HepG2 (cell line): ENCODE results near the gene GADD45GIP1. TPM values are rescaled to one million over a fixed set of nuclear protein-coding genes. Genes with fewer than 3 reads are reported as not detected.

Source experiments
- ARID2 ChIP-seq: sonication (generic); formaldehyde crosslinking; IDR thresholded peaks from 2 replicates; pipeline ENCODE4 v1.8.1; 2022; ENCODE audit warnings: mild to moderate bottlenecking, missing genetic modification reagents, borderline replicate concordance
- FOXC1 ChIP-seq: sonication (generic); formaldehyde crosslinking; IDR thresholded peaks from 2 replicates; pipeline ENCODE4 v1.8.0; 2022; ENCODE audit warnings: mild to moderate bottlenecking, missing genetic modification reagents, borderline replicate concordance
- GABPB1 ChIP-seq: IDR thresholded peaks from 2 replicates; pipeline ENCODE4 v1.6.1; 2016; ENCODE audit warnings: mild to moderate bottlenecking, missing genetic modification reagents, moderate library complexity, missing compliant biosample characterization
- GATAD1 ChIP-seq: IDR thresholded peaks from 2 replicates; pipeline ENCODE4 v1.6.1; 2016; ENCODE audit warnings: missing genetic modification reagents, missing compliant biosample characterization
- JUND ChIP-seq: sonication (generic); formaldehyde crosslinking; IDR thresholded peaks from 2 replicates; pipeline ENCODE4 v1.8.0; 2022; ENCODE audit warnings: mild to moderate bottlenecking, missing genetic modification reagents
- MIER3 ChIP-seq: IDR thresholded peaks from 2 replicates; pipeline ENCODE4 v1.6.1; 2016; ENCODE audit warnings: missing compliant biosample characterization, borderline replicate concordance
- NFIC ChIP-seq: IDR thresholded peaks from 2 replicates; pipeline ENCODE4 v1.6.1; 2012; ENCODE audit warnings: mild to moderate bottlenecking, low read length, inconsistent platforms
- REL ChIP-seq: sonication (generic); formaldehyde crosslinking; conservative IDR thresholded peaks from 2 replicates; pipeline ENCODE4 v1.8.0; 2022; ENCODE audit warnings: mild to moderate bottlenecking, missing genetic modification reagents, moderate library complexity
- SOX5 ChIP-seq: IDR thresholded peaks from 2 replicates; pipeline ENCODE4 v1.6.1; 2016; ENCODE audit warnings: borderline replicate concordance
- SPEN ChIP-seq: sonication (generic); formaldehyde crosslinking; IDR thresholded peaks from 2 replicates; pipeline ENCODE4 v1.5.1; 2020; ENCODE audit warnings: low read depth, mild to moderate bottlenecking, missing genetic modification reagents
- ZFYVE20 ChIP-seq: sonication (generic); formaldehyde crosslinking; IDR thresholded peaks from 2 replicates; pipeline ENCODE4 v1.8.0; 2023; ENCODE audit warnings: low read depth, mild to moderate bottlenecking, moderate library complexity, missing genetic modification reagents, borderline replicate concordance
- ZNF251 ChIP-seq: sonication (generic); formaldehyde crosslinking; IDR thresholded peaks from 2 replicates; pipeline ENCODE4 v1.9.0; 2021; ENCODE audit warnings: mild to moderate bottlenecking, missing genetic modification reagents
- ZNF446 ChIP-seq: sonication (generic); formaldehyde crosslinking; IDR thresholded peaks from 2 replicates; pipeline ENCODE4 v1.5.0; 2020; ENCODE audit warnings: mild to moderate bottlenecking, missing genetic modification reagents
- ZNF570 ChIP-seq: sonication (generic); formaldehyde crosslinking; IDR thresholded peaks from 2 replicates; pipeline ENCODE4 v1.4.0; 2020; ENCODE audit warnings: mild to moderate bottlenecking, missing genetic modification reagents, borderline replicate concordance
- polyA plus RNA-seq, 8 experiments: library from polyadenylated mRNA; depleted of rRNA in 3 of 8; stranded (reverse) in 7 of 8; unstranded in 1 of 8; fragments of >200 nt; fragmentation: Illumina TruSeq in 4 of 8; extraction: Trizol in 4 of 8; gene quantifications; 2 replicates each; pipeline versions ENCODE4 v1.2.1 to v1.2.3, GENCODE V29; 2011 to 2016; ENCODE audit warnings: low read depth in 4 of 8, missing spikeins in 1 of 8, mixed read lengths in 1 of 8; ENCODE audit not compliant: insufficient read depth in 1 of 8
- total RNA-seq, 5 experiments: library from RNA; depleted of rRNA; stranded (reverse); fragments of >200 nt; fragmentation: Illumina TruSeq; extraction: Trizol; gene quantifications; 2 replicates each; pipeline ENCODE4 v1.2.3, GENCODE V29; 2016; ENCODE audit warnings: low read depth in 1 of 5
- TF ChIP-seq, protein P1 (sequence below): sonication (generic); formaldehyde crosslinking; IDR thresholded peaks from 2 replicates; pipeline ENCODE4 v1.4.0; 2020; ENCODE audit warnings: missing genetic modification reagents
- TF ChIP-seq, protein P2 (sequence below): sonication (generic); formaldehyde crosslinking; IDR thresholded peaks from 2 replicates; pipeline ENCODE4 v1.4.0; 2020; ENCODE audit warnings: missing genetic modification reagents
- TF ChIP-seq, protein P3 (sequence below): sonication (generic); formaldehyde crosslinking; IDR thresholded peaks from 2 replicates; pipeline ENCODE4 v1.5.0; 2020; ENCODE audit warnings: mild to moderate bottlenecking, missing genetic modification reagents
- TF ChIP-seq, protein P4 (sequence below): sonication (generic); formaldehyde crosslinking; IDR thresholded peaks from 2 replicates; pipeline ENCODE4 v1.5.0; 2020; ENCODE audit warnings: mild to moderate bottlenecking, missing genetic modification reagents, moderate library complexity

GADD45GIP1 gene
- total and polyA plus RNA-seq, 2 of the 13 experiments (the other 11 are each of a cell fraction or from before 2014, with no cell fraction given), result 24.6 to 30.7 TPM

DNA sequence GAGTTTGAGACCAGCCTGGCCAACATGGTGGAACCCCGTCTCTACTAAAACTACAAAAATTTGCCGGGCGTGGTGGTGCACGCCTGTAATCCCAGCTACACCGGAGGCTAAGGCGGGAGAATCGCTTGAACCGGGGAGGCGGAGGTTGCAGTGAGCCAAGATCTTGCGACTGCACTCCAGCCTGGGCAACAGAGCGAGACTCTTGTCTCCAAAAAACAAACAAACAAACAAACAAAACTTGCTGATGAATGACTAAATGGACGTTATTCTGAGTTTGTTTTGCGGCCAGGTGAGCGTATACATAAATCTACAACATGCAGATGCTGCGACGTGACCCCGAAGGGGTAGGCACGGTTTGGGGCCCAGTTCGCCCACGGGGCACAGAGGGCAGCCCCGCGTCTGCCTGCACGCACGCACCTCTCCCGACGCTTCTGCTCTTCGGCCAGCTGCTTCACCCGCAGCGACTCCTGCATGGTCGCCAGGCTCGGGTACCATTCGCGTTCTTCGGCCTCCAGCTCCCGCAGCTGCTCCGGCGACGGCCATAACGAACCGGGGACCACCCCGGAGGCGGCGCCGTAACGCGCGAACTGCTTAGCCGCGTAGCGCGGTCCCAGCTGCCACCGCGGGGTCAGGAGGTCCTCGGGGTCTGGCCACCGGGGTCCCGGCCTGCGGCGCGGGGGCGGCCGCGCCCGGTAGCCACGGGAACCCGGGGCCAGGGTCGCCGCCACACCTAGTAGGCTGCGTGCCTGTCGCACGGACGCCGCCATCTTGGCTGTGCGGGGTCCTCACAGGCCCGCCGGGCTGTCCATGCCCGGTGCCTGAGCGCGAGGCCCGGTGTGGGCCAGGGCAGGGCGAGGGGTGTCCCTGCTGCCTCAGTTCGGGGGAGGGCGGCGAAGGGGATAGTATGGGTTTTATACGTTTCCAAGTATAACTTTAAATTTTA, at the start of gene GADD45GIP1 (continued):
- TF ChIP-seq, protein P1, sequence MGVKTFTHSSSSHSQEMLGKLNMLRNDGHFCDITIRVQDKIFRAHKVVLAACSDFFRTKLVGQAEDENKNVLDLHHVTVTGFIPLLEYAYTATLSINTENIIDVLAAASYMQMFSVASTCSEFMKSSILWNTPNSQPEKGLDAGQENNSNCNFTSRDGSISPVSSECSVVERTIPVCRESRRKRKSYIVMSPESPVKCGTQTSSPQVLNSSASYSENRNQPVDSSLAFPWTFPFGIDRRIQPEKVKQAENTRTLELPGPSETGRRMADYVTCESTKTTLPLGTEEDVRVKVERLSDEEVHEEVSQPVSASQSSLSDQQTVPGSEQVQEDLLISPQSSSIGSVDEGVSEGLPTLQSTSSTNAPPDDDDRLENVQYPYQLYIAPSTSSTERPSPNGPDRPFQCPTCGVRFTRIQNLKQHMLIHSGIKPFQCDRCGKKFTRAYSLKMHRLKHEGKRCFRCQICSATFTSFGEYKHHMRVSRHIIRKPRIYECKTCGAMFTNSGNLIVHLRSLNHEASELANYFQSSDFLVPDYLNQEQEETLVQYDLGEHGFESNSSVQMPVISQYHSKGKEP (CRISPR knock-in tag), result no peak
- peak; percentile 72; the same call in 1 of the 2 replicates for TF ChIP-seq ZNF446 (CRISPR knock-in tag)
- no peak for TF ChIP-seq ZFYVE20 (CRISPR knock-in tag)
- TF ChIP-seq MIER3, result no peak; the same call in 1 of the 2 replicates
- TF ChIP-seq SOX5 (CRISPR knock-in tag), result no peak
- TF ChIP-seq SPEN (CRISPR knock-in tag), result no peak
- peak; percentile 75; the same call in 1 of the 2 replicates for TF ChIP-seq GABPB1
- TF ChIP-seq ZNF251 (CRISPR knock-in tag), result no peak
- no peak for TF ChIP-seq ZNF570 (CRISPR knock-in tag)
- TF ChIP-seq NFIC, result no peak; the same call in 1 of the 2 replicates
- no peak for TF ChIP-seq JUND (CRISPR knock-in tag)
- no peak for TF ChIP-seq ARID2 (CRISPR knock-in tag)
- no peak for TF ChIP-seq REL (CRISPR knock-in tag)
- no peak for TF ChIP-seq FOXC1 (CRISPR knock-in tag)
- TF ChIP-seq, protein P2, sequence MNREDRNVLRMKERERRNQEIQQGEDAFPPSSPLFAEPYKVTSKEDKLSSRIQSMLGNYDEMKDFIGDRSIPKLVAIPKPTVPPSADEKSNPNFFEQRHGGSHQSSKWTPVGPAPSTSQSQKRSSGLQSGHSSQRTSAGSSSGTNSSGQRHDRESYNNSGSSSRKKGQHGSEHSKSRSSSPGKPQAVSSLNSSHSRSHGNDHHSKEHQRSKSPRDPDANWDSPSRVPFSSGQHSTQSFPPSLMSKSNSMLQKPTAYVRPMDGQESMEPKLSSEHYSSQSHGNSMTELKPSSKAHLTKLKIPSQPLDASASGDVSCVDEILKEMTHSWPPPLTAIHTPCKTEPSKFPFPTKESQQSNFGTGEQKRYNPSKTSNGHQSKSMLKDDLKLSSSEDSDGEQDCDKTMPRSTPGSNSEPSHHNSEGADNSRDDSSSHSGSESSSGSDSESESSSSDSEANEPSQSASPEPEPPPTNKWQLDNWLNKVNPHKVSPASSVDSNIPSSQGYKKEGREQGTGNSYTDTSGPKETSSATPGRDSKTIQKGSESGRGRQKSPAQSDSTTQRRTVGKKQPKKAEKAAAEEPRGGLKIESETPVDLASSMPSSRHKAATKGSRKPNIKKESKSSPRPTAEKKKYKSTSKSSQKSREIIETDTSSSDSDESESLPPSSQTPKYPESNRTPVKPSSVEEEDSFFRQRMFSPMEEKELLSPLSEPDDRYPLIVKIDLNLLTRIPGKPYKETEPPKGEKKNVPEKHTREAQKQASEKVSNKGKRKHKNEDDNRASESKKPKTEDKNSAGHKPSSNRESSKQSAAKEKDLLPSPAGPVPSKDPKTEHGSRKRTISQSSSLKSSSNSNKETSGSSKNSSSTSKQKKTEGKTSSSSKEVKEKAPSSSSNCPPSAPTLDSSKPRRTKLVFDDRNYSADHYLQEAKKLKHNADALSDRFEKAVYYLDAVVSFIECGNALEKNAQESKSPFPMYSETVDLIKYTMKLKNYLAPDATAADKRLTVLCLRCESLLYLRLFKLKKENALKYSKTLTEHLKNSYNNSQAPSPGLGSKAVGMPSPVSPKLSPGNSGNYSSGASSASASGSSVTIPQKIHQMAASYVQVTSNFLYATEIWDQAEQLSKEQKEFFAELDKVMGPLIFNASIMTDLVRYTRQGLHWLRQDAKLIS (CRISPR knock-in tag), result 0 out of 2 replicates have a peak, but pooled peaks have one; percentile 63
- TF ChIP-seq GATAD1 (CRISPR knock-in tag), result peak; percentile 88
- TF ChIP-seq, protein P3, sequence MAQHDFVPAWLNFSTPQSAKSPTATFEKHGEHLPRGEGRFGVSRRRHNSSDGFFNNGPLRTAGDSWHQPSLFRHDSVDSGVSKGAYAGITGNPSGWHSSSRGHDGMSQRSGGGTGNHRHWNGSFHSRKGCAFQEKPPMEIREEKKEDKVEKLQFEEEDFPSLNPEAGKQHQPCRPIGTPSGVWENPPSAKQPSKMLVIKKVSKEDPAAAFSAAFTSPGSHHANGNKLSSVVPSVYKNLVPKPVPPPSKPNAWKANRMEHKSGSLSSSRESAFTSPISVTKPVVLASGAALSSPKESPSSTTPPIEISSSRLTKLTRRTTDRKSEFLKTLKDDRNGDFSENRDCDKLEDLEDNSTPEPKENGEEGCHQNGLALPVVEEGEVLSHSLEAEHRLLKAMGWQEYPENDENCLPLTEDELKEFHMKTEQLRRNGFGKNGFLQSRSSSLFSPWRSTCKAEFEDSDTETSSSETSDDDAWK (CRISPR knock-in tag), result no peak
- TF ChIP-seq, protein P4, sequence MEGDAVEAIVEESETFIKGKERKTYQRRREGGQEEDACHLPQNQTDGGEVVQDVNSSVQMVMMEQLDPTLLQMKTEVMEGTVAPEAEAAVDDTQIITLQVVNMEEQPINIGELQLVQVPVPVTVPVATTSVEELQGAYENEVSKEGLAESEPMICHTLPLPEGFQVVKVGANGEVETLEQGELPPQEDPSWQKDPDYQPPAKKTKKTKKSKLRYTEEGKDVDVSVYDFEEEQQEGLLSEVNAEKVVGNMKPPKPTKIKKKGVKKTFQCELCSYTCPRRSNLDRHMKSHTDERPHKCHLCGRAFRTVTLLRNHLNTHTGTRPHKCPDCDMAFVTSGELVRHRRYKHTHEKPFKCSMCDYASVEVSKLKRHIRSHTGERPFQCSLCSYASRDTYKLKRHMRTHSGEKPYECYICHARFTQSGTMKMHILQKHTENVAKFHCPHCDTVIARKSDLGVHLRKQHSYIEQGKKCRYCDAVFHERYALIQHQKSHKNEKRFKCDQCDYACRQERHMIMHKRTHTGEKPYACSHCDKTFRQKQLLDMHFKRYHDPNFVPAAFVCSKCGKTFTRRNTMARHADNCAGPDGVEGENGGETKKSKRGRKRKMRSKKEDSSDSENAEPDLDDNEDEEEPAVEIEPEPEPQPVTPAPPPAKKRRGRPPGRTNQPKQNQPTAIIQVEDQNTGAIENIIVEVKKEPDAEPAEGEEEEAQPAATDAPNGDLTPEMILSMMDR, result 0 out of 2 replicates have a peak, but pooled peaks have one; percentile 5
